Heart left ventricle (tissue), 13 donors: Measurements from ENCODE around the gene TAF4B.

Source experiments
- CTCF ChIP-seq, 12 donors: fragments of 200-600 bp; sonication (generic) in 4 of 12; IDR thresholded peaks; one replicate each; pipeline versions ENCODE4 v1.5.0 to v1.8.0; 2018 to 2022; ENCODE audit warnings: antibody characterized with exemption in 12 of 12, mild to moderate bottlenecking in 5 of 12
- POLR2A ChIP-seq, 2 donors: fragments of 450-650 bp; IDR thresholded peaks; one replicate each; pipeline ENCODE4 v1.6.1; 2017; ENCODE audit warnings: antibody characterized with exemption in 2 of 2, mild to moderate bottlenecking in 2 of 2, moderate library complexity in 2 of 2
- donor health status: ischemic (EF 13 %, LVEDD 7.1; RV severe dilation, severe dysfunction).
- donor health status: DM: no; HTN: yes; CAD: no.
- donor health status: DM: no; HTN: no; CAD: no.
- donor health status: ischemic (EF 25% LVEDD 6.9; RV normal size, moderate dysfunction).
- donor health status: ischemic (EF 25% LVEDD 5.7; RV mildly dilated, moderate dysfunction).
- donor health status: ischemic (EF 35%, LVEDD 5.7; RV mildly dilated, moderate dysfunction).
- donor health status: nonischemic (EF 11% LVEDD 7.7; RV severe dilation, severe dysfunction).
- donor health status: DM: yes; HTN: yes; CAD: no.
- donor health status: PGD.
- donor health status: ischemic (EF 29% LVEDD 5.4; RV normal size, mild dysfunction).
- donor health status: nonischemic (EF 23%, LVEDD 6.1; RV moderate dilation, normal function).

DNA sequence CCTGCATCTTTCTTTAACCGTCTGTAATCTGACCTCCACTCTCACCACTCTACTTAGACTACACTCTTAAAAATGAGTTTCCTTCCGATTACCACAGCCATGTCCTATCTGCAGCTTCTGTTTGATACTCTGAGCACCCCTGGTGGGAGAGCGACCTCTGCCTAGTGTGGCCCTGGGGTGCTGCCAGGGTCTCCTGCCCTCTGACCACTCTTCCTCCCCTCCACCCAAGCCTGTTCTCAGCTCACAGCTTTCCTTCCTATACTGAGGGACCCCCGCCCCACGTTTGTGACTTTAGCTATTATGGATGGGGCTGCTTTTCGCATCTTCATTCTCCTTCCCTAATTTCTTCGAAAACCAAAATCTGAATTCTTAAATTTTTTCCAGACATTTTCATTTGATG is 189.4 kb downstream of the TAF4B start:
- no peak for TF ChIP-seq CTCF (IDR thresholded peaks at IDR 0.05)
- TF ChIP-seq POLR2A (IDR thresholded peaks at IDR 0.05): no peak
